Measurements from ENCODE around the gene EPHB1.

The EPHB1 gene

GRCh38 chr3:134810052-134810435 lies 15.0 kb downstream of the EPHB1 start:
- no peak for DNase-seq

DNA sequence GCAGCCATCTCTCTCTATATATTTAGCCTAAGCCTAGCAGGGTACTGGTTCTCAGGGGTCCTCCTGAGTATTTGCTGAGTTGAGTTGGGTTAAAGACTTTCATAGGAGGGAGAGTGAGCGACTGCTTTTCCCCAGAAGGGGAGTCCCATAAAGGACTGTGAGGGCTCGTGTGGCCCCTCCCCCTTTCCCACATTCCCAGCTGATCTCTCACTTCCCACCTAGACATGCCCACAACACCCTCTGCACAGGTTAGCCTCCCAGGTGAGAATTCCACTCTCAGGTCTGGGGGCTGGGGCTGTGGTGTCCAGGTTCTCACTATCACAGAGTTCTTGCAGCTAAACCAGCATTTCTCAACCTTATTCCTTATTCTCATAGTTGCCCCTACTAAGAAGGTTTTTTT lies 15.8 kb downstream of the EPHB1 start:
- DNase-seq = no peak

- DNase-seq = no peak
These were observed 18.6 kb downstream of the EPHB1 start for GRCh38 chr3:134813618-134814017.

DNA sequence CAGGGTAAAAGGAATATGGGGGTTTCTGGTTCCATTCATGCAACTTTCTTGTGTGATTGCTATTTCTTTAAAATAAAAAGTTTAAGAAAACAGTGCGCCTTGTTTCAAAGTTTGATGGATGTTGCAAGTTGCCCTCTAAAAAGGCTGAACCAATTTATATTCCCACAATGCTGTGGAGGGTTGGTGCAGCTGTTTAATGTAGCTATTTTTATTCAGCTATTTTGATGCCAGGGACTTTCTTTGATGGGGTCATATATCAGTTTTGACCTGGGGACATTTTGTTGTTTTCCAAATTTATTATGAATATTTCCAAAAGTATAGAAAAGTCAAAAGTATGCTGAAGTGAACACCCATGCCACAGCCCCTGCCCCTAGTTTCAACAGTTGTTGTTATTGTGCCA lies 20.5 kb downstream of the EPHB1 start:
- DNase-seq = no peak

- DNase-seq = no peak
These were observed 21.6 kb downstream of the EPHB1 start for GRCh38 chr3:134816623-134817022.

DNA sequence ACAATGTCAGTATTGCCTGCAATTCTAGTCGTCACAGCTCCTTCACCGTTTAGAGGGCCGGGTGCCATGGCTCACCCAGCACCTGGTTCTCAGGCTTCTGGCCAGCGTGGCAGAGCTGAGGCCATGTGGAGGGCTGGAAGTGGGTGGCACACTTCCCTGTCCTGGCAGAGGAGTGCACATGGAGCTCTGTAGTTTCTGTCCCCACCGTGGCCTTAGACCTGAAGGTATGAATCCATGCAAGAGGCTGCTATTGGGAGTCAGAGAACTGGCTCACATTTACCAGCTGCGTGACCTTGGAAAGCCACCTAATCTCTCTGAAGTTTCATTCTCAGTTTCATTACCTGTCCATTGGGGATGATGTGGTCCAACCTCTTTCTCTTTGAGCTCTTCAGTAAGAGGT lies 22.2 kb downstream of the EPHB1 start:
- DNase-seq = no peak

DNA sequence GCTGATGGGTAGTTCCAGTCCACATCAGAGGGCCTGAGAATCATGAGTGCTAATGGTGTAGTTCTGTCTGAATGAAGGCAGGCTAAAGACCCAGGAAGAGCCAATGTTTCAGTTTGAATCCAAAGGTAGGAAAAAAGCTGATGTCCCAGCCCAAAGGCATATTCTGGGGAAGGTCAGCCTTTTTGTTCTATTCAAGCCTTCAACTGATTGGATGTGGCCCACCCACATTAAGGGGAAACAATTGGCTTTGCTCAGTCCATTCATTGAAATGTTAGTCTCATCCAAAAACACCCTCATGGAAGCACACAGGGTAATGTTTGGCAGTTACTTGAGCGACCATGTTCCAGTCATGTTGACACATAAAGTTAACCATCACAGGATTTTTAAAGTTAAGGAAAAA lies 25.9 kb downstream of the EPHB1 start:
- DNase-seq = no peak

GRCh38 chr3:134822090-134822489 lies 27.0 kb downstream of the EPHB1 start:
- no peak for DNase-seq

DNA sequence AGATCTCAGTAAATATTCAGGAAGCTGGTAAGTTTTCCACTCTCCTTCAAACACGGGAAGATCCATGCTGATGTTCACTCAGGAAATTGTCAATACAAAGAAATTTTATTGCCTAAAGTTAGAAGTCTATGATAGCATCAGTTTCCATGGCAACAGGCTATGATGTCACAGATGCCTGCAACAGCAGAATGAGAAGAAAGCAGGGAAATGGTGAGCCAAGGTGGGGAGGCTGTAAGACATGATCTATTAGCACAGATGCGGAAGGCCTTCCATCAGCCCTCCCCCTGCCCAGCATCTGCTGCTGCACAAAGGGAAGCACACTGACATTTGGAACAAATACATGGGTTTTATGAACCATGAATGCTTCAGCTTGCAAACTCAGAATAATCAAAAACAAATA lies 28.6 kb downstream of the EPHB1 start:
- DNase-seq = no peak

GRCh38 chr3:134824791-134825190 lies 29.7 kb downstream of the EPHB1 start:
- DNase-seq = no peak

DNA sequence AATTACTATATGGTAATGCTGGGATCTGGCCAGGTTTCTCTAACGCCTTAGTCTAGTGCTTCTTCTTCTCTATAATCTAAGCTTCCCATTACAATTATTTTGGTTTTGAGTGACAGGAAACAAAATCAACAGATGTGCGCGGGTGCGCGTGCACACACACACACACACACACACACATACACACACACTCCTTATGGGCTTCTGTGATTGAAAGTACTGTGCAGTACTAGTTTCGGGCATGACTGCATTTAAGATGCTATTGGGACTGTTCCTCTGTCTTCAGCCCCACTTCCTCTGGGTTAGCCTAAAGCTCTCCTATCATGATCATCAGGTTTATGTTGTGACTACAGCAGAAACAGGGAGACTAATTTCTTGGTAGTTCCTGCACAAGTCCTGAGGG lies 32.2 kb downstream of the EPHB1 start:
- DNase-seq = no peak

DNA sequence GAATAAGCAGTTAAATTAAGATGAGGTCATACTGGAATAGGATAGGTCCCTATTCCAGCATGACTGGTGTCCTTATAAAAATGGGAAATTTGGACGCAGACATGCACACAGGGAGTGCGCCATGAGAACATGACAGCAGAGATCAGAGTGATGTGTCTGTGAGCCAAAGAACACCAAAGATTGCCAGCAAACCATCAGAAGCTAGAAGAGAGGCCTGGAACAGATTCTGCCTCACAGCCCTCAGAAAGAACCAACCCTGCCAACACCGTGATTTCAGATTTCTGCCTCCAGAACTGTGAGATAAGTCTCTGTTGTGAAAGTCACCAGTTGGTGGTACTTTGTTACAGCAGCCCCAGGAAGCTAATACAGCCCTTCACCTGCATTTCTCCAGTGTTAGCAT lies 34.7 kb downstream of the EPHB1 start:
- no peak for DNase-seq

GRCh38 chr3:134832585-134832984 lies 37.5 kb downstream of the EPHB1 start:
- DNase-seq = no peak

GRCh38 chr3:134833453-134834163 lies 38.5 kb downstream of the EPHB1 start:
- DNase-seq = no peak

DNA sequence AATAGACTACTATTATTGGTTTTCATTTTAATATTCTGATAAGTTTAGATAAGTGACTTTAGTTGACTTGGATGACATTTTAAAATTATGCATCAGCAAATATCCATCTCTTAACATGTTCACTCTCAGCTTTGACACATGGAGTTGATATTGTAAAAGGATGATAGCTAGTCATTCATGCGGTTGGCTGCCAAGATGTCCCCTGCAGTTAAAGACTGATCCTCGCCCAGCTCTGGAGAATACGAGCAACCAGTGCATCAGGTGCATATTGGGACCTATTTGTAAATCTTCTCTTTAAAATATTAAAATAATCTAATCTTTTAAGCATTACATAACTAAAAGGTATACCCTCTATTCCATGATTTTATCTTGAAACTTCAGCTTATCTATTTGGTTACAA lies 41.9 kb downstream of the EPHB1 start:
- no peak for DNase-seq

GRCh38 chr3:134838599-134838998 lies 43.5 kb downstream of the EPHB1 start:
- peak; percentile 36 for DNase-seq

GRCh38 chr3:134839422-134839821 lies 44.4 kb downstream of the EPHB1 start:
- no peak for DNase-seq

DNA sequence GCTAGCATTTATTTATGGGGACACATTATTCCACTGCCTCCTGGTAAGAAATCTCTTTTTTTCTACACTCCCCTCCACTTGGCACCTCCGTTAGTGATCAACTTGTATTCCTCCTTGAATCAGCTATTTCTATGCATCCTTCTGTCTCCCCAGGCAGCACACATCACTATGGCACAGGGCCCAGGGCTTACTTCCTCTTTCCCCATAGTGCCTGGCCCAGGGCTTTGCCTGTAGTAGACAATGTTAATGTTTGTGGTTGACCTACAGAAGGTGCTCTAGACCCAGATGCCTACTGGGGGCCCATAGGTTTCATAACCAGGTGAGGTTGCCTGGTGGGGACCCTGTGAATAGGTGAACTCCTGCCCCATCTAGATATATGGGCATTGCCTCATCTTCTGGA lies 44.9 kb downstream of the EPHB1 start:
- peak; percentile 4 for DNase-seq

DNA sequence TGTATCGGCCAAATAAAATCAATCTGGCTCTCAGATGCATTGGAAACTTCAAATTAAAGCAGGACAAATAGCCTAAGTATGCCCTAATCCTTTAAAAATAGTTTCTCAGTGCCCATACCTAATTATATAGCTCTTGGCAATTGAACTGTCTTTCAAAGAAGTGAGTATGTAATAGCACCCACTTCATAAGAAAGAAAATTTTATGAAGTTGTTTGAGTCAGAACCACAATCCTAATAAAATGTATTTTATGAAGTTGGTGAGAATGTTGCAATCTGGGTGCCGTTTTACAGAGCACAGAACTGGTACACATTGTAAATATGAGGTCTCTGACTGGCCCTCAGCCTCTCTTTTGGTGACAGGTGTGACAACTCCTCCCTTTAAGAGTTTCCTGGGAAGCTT lies 45.4 kb downstream of the EPHB1 start:
- DNase-seq = no peak

- DNase-seq = no peak
These were observed 51.0 kb downstream of the EPHB1 start for GRCh38 chr3:134846084-134846483.

DNA sequence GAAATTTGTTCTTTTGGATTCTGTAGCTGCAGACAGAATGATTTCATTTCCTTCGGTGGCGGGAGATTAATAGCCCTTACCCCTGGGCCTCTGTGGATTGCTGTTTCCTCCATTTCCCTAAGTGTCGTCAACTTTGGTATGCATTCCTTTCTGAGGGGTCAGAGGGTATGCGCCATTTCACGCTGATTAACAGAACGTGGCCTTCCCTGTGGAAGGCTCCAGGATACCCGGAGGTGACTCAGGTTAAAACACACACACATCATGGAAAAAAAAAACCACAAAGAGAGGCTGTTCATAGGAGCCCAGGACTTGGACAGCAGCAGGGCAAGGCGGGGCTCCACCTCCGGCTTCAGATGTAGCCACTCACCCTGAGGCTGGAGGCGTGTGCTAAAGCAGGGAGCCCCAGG lies 51.9 kb downstream of the EPHB1 start:
- no peak for DNase-seq

- no peak for DNase-seq
These were observed 52.3 kb downstream of the EPHB1 start for GRCh38 chr3:134847349-134847748.

DNA sequence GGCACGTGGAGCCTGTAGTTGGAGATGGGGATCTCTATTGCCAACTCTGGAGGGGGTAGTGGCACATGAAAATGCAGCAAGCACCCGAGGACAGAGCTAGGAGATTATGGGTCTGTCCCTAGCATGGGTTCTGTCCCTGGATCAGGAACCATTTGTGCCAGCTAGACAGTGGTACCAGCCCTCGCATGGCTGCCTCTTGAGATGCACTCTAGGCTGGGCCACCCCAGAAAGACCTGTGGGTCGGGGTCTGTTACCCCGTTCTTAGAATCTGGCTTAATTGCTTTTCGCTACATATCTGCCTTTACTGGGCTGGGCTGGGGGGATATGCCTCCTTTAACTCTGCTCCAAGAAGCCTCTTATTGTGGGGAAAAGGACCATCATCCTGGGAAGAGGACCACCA lies 54.5 kb downstream of the EPHB1 start:
- DNase-seq = no peak

DNA sequence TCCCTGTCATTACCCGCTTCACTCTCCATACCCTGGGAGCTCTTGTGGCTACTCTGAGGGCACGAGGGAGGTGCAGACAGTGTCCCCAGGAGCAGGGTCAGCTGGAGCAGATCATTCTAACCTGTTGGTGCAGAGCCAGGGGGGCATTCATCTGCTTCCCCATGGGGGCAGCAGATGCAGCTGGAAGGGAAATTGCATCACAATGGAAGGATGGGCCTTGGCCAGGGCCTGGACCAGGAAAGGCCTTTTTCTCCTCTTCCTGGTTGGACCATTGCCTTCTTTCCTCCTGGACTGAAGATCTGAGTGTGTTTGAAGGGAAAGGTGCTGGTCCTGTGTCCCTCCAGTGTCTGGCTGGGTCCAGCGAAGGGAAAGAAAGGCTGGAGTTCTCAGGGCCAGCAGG lies 55.7 kb downstream of the EPHB1 start:
- no peak for DNase-seq

- no peak for DNase-seq
These were observed 57.1 kb downstream of the EPHB1 start for GRCh38 chr3:134852132-134852531.
